ENCODE measurements around the gene SCAPER.
"Not testable (repeated sequence)": the region's sequence is repeated elsewhere in the genome, so short reads cannot be mapped to it uniquely, and the experiment has no call there.

Gene SCAPER

GRCh38 chr15:76336254-76337058 is 568.7 kb downstream of the SCAPER start, which contains the start of gene ISL2:
TSS of gene ISL2 (plus strand) at chr15:76336773. CDS start at chr15:76336884, 111 bp downstream.
- DNase-seq, result peak; percentile 97

GRCh38 chr15:76335307-76336253 is 569.6 kb downstream of the SCAPER start:
- no peak for DNase-seq

GRCh38 chr15:76334438-76335306 is 570.5 kb downstream of the SCAPER start:
- DNase-seq, result no peak

GRCh38 chr15:76333720-76334437 is 571.3 kb downstream of the SCAPER start:
- no peak for DNase-seq

GRCh38 chr15:76333309-76333708 is 571.8 kb downstream of the SCAPER start:
- no peak for DNase-seq

- no peak for DNase-seq
Measured at GRCh38 chr15:76332796-76333195, 572.3 kb downstream of the SCAPER start.

- DNase-seq, result no peak
Measured at GRCh38 chr15:76330080-76330680, 575.0 kb downstream of the SCAPER start.

GRCh38 chr15:76328958-76329357 is 576.2 kb downstream of the SCAPER start:
- DNase-seq, result no peak

GRCh38 chr15:76328106-76328696 is 576.9 kb downstream of the SCAPER start:
- DNase-seq, result no peak

- no peak for DNase-seq
Measured at GRCh38 chr15:76327191-76328105, 577.7 kb downstream of the SCAPER start.

- no peak for DNase-seq
Measured at GRCh38 chr15:76325704-76326103, 579.4 kb downstream of the SCAPER start.

- DNase-seq, result no peak
Measured at GRCh38 chr15:76324066-76324465, 581.1 kb downstream of the SCAPER start.

GRCh38 chr15:76321602-76322001 is 583.5 kb downstream of the SCAPER start:
- DNase-seq, result no peak

- no peak for DNase-seq
Measured at GRCh38 chr15:76321171-76321570, 584.0 kb downstream of the SCAPER start.

GRCh38 chr15:76320012-76320411 is 585.1 kb downstream of the SCAPER start:
- no peak for DNase-seq

GRCh38 chr15:76313731-76314130 is 591.4 kb downstream of the SCAPER start:
- DNase-seq, result no peak

- DNase-seq, result not testable (repeated sequence)
Measured at GRCh38 chr15:76313175-76313567, 592.0 kb downstream of the SCAPER start.

GRCh38 chr15:76312540-76313174 is 592.5 kb downstream of the SCAPER start:
- no peak for DNase-seq

Measured in NK-92 treated with Interleukin-12 subunit alpha and Interleukin-12 subunit beta, amount 100 ng/mL, for 24 hours (cell line).